K562 (cell line): Measurements from ENCODE around the gene TMEM120A. TPM values are rescaled to one million over a fixed set of nuclear protein-coding genes. Genes with fewer than 3 reads are reported as not detected.

Experiments
- ATAC-seq: fragments of 200-7000 bp; cut with Tn5 transposase; 3 replicates; pipeline ENCODE4 v1.9.1; 2020; ENCODE audit warnings: moderate library complexity
- BruUV-seq: library from RNA; stranded (reverse); fragments of 400-500 nt; replicated peaks from 2 replicates; lab custom pipeline; 2021; lab: Mats Ljungman, UMichigan
- CTCF ChIA-PET: fragments of 300-600 bp; formaldehyde crosslinking; extraction: SDS; loops from one replicate; lab custom pipeline; 2021; ENCODE audit warnings: low intra/inter-chr PET ratio; lab: Yijun Ruan, JAX
- POLR2A ChIA-PET: fragments of 300-600, 350-650 bp; sonication (Branson Sonifier 250); formaldehyde crosslinking; extraction: SDS; loops from one replicate; lab custom pipeline; 2021; ENCODE audit warnings: antibody characterized with exemption, inconsistent platforms; lab: Yijun Ruan, JAX
- DNase-seq, 4 experiments: peaks; one replicate each; pipeline versions ENCODE4 v3.0.0 to v3.0.0-alpha.2; 2011 to 2018; ENCODE audit warnings: low spot score in 3 of 4, mixed read lengths in 3 of 4; ENCODE audit errors: extremely low read depth in 1 of 4
- FAIRE-seq: peaks from 2 replicates; lab custom pipeline; 2011; peaks lifted over from hg19 to GRCh38; lab: Jason Lieb, UNC
- H2AFZ ChIP-seq: 2 replicates; pipeline ENCODE4 v1.6.0; 2011; ENCODE audit warnings: low read depth, low read length, control low read depth, inconsistent platforms
- H3K27ac ChIP-seq: fragments of 200-600 bp; 3 replicates; pipeline ENCODE4 v1.8.0; 2011; ENCODE audit warnings: low read depth, mild to moderate bottlenecking, control low read depth, inconsistent platforms, low read length, moderate library complexity, mixed read lengths; ENCODE audit errors: extremely low read depth
- H3K27me3 ChIP-seq, 2 experiments: fragments of 300-600 bp in 1 of 2; 2 replicates in 1 of 2; 3 replicates in 1 of 2; pipeline versions ENCODE4 v1.6.0 to v1.8.0; 2011; ENCODE audit warnings: inconsistent platforms in 2 of 2, low read length in 2 of 2, mild to moderate bottlenecking in 1 of 2, mixed read lengths in 1 of 2, moderate library complexity in 1 of 2; ENCODE audit not compliant: control insufficient read depth in 2 of 2, insufficient read depth in 2 of 2
- H3K36me3 ChIP-seq: fragments of 300-600 bp; 3 replicates; pipeline ENCODE4 v1.8.0; 2011; ENCODE audit warnings: mild to moderate bottlenecking, low read length, inconsistent platforms; ENCODE audit not compliant: control insufficient read depth, insufficient read depth
- H3K4me1 ChIP-seq, 2 experiments: fragments of 200-600 bp in 1 of 2; replicated peaks in 1 of 2; 2 replicates in 1 of 2; 3 replicates in 1 of 2; pipeline versions ENCODE4 v1.5.1 to v1.8.0; 2011; ENCODE audit warnings: inconsistent platforms in 2 of 2, low read length in 2 of 2, mild to moderate bottlenecking in 1 of 2, mixed read lengths in 1 of 2, moderate library complexity in 1 of 2; ENCODE audit not compliant: control insufficient read depth in 2 of 2, insufficient read depth in 2 of 2
- H3K4me2 ChIP-seq: 2 replicates; pipeline ENCODE4 v1.6.1; 2011; ENCODE audit warnings: low read length, control low read depth, inconsistent platforms, mixed read lengths; ENCODE audit not compliant: insufficient read depth
- H3K4me3 ChIP-seq: fragments of 200-600 bp; sonication (generic), shearing (Covaris generic); 2 replicates; pipeline ENCODE4 v1.5.1; 2016; ENCODE audit warnings: control low read depth, inconsistent platforms
- H3K79me2 ChIP-seq: fragments of 200-600 bp; 3 replicates; pipeline ENCODE4 v1.8.0; 2011; ENCODE audit warnings: low read length, inconsistent platforms; ENCODE audit not compliant: control insufficient read depth, insufficient read depth
- H3K9ac ChIP-seq, 2 experiments: 2 replicates each; pipeline versions ENCODE4 v1.6.0 to v1.6.1; 2011; ENCODE audit warnings: low read depth in 2 of 2, low read length in 2 of 2, control low read depth in 1 of 2, inconsistent platforms in 1 of 2, mild to moderate bottlenecking in 1 of 2, mixed read lengths in 1 of 2; ENCODE audit not compliant: insufficient read depth in 1 of 2
- H3K9me1 ChIP-seq: one replicate; pipeline ENCODE4 v1.6.0; 2011; ENCODE audit warnings: inconsistent platforms, mild to moderate bottlenecking, low read length, moderate library complexity; ENCODE audit not compliant: control insufficient read depth, insufficient read depth
- H3K9me3 ChIP-seq: replicated peaks from 2 replicates; pipeline ENCODE4 v1.5.1; 2011; ENCODE audit warnings: low read depth, low read length, inconsistent platforms; ENCODE audit not compliant: control insufficient read depth, insufficient read depth
- H4K20me1 ChIP-seq: replicated peaks from 2 replicates; pipeline ENCODE4 v1.6.1; 2011; ENCODE audit warnings: low read length, inconsistent platforms, mixed read lengths; ENCODE audit not compliant: control insufficient read depth, insufficient read depth
- BMI1 ChIP-seq: fragments of 150-350 bp; IDR thresholded peaks from 2 replicates; pipeline ENCODE4 v1.6.1; 2014; ENCODE audit warnings: low read length
- FOSL1 ChIP-seq: fragments of 200-800 bp; sonication (Bioruptor generic); conservative IDR thresholded peaks from 2 replicates; pipeline ENCODE4 v1.6.1; 2016; ENCODE audit warnings: missing genetic modification characterization, missing compliant biosample characterization
- PBX2 ChIP-seq, 2 experiments: IDR thresholded peaks in 1 of 2; conservative IDR thresholded peaks in 1 of 2; 2 replicates each; pipeline ENCODE4 v1.6.1; 2016; ENCODE audit warnings: low read depth in 2 of 2, mild to moderate bottlenecking in 1 of 2, missing compliant biosample characterization in 1 of 2, missing genetic modification characterization in 1 of 2, moderate library complexity in 1 of 2
- WGBS: fragments of 100-300 bp; shearing (Covaris generic); methylation state at CpG from one replicate; pipeline ENCODE4 v1.1.6; 2016; ENCODE audit warnings: low coverage, mixed read lengths; ENCODE audit not compliant: insufficient coverage; ENCODE audit errors: missing lambda C conversion rate; 5-methylcytosine and 5-hydroxymethylcytosine counted together
- in situ Hi-C: fragments of 300-500 bp; cut with MboI; formaldehyde crosslinking; loops from 4 replicates; pipeline ENCODE4 v1.15.0; 2018; ENCODE audit warnings: inconsistent platforms, mixed read lengths
- intact Hi-C: fragments of 100-400 bp; cut with micrococcal nuclease; formaldehyde crosslinking; loops from 2 replicates; pipeline ENCODE4 v1.14.2; 2022
- polyA plus RNA-seq, 8 experiments: library from polyadenylated mRNA; depleted of rRNA in 4 of 8; stranded (reverse) in 5 of 8; unstranded in 3 of 8; fragments of >200 nt; fragmentation: Nextera tagmentation in 2 of 8; fragmentation: Illumina TruSeq in 1 of 8; extraction: Ambion mirVana in 2 of 8; extraction: Trizol in 1 of 8; gene quantifications; 2 replicates each; pipeline versions ENCODE4 v1.2.1 to v1.2.3, GENCODE V29; 2011 to 2014; ENCODE audit warnings: inconsistent platforms in 1 of 8, missing spikeins in 1 of 8
- total RNA-seq, 7 experiments: library from RNA; depleted of rRNA in 6 of 7; stranded (reverse); fragments of >200 nt in 6 of 7; fragmentation: Illumina TruSeq in 2 of 7; extraction: Trizol in 2 of 7; gene quantifications; 2 replicates each; pipeline versions ENCODE4 v1.2.1 to v1.2.3, GENCODE V29; 2011 to 2021; ENCODE audit warnings: low replicate concordance in 1 of 7

The TMEM120A gene
- total and polyA plus RNA-seq, 9 of the 15 experiments (the other 6 are each of a cell fraction or from before 2014, with no cell fraction given) = 2.3 to 90.2 (median 22.9) TPM

- Histone ChIP-seq H3K9me3 (no peaks in the 10 kb centered on the region), H3K9ac (peak overlapping the region in 1 of 2 experiments; percentile 50; a peak in 1 of 4 replicates), H2AFZ (no peak overlapping the region), H3K9me1 (peaks cover 8% of the 10 kb centered on the region), H3K27me3 (no peaks in the 10 kb centered on the region), H3K27ac (no peak overlapping the region), H3K79me2 (no peaks in the 10 kb centered on the region), H3K36me3 (peaks cover 11% of the 10 kb centered on the region; the same call in 2 of the 3 replicates)
- ATAC-seq = no peak
- intact Hi-C loops = no loop called here
- TF ChIP-seq PBX2 (CRISPR knock-in tag; IDR thresholded peaks at IDR 0.05; ENCODE audit: low read depth) (no peak), PBX2 (tag; conservative IDR thresholded peaks at IDR 0.05; ENCODE audit: low read depth) (no peak), FOSL1 (no peak), BMI1 (no peak)
- TF ChIP-seq, all 486 proteins: peak for 0
- no peaks in the 10 kb centered on the region for H4K20me1 ChIP-seq
- in situ Hi-C loops = loop anchor here (25.0 kb wide), 1 partner anchor 574 kb away; no protein-coding TSS in a partner anchor
- H3K4me3 ChIP-seq = no peak overlapping the region
- DNase-seq = peak in 1 of 4 experiments; percentile 5
- no TSS peak for BruUV-seq
- POLR2A ChIA-PET = interaction anchor here (0.6 to 1.0 kb wide), 2 partner anchors 103 to 1645 kb away, joined by 3 read pairs; no protein-coding TSS in a partner anchor
- CTCF ChIA-PET = no interaction called here
- peaks cover 0 to 3% of the 10 kb centered on the region in 2 experiments; a peak in 1 of 5 replicates for H3K4me1 ChIP-seq
- no peak for FAIRE-seq
- H3K4me2 ChIP-seq = no peak overlapping the region
- WGBS = 55% methylated on average over 8 of the region's 8 CpGs
Measured at GRCh38 chr7:76011442-76011861, 17.1 kb upstream of the TMEM120A start.
